Measurements from ENCODE around the gene LEMD3. TPM values are rescaled to one million over a fixed set of nuclear protein-coding genes. Genes with fewer than 3 reads are reported as not detected.

Gene LEMD3
- total RNA-seq, 2 experiments from 2014 or later: 29.0 to 45.5 TPM

DNA sequence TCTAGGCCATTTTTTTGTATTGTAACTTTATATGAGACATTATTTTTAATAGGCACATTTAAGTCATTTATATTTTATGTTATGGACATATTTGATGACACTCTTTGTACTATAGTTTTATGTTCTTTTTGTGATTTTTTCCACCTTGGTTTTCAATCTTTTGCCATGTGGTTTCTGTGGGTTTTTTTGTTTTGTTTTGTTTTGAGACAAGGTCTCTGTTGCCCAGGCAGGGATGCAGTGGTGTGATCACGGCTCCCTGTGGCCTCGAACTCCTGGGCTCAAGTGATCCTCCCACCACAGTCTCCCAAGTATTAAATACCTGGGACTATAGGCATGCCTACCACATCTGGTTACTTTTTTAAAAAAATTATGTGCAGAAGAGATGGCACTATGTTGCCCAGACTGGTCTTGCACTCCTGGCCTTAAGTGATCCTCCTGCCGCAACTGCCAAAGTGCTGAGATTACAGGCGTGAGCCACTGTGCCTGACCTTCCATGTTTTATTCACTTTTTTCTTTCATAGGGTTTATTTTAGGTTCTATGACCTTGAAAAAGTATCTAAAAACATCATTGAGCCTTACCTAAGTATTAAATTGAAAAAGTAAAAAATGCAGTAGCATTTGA lies 125.4 kb downstream of the LEMD3 start:
- POLR2A ChIA-PET: no interaction called here
- H3K4me2 ChIP-seq (ENCODE audit: low read length): no peak overlapping the region
- TF ChIP-seq, protein P1, sequence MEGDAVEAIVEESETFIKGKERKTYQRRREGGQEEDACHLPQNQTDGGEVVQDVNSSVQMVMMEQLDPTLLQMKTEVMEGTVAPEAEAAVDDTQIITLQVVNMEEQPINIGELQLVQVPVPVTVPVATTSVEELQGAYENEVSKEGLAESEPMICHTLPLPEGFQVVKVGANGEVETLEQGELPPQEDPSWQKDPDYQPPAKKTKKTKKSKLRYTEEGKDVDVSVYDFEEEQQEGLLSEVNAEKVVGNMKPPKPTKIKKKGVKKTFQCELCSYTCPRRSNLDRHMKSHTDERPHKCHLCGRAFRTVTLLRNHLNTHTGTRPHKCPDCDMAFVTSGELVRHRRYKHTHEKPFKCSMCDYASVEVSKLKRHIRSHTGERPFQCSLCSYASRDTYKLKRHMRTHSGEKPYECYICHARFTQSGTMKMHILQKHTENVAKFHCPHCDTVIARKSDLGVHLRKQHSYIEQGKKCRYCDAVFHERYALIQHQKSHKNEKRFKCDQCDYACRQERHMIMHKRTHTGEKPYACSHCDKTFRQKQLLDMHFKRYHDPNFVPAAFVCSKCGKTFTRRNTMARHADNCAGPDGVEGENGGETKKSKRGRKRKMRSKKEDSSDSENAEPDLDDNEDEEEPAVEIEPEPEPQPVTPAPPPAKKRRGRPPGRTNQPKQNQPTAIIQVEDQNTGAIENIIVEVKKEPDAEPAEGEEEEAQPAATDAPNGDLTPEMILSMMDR (conservative IDR thresholded peaks at IDR 0.05; ENCODE audit: low read length): no peak
- no peak for TF ChIP-seq EZH2phosphoT487 (IDR thresholded peaks at IDR 0.05; ENCODE audit: borderline replicate concordance, low read depth, low read length)
- intact Hi-C loops (cut with micrococcal nuclease; ENCODE audit: unreplicated experiment): no loop called here
- no peak overlapping the region for H3K27ac ChIP-seq (ENCODE audit: low read depth, low read length, poor library complexity, severe bottlenecking)
- H4K20me1 ChIP-seq (ENCODE audit: insufficient read depth, low read length): no peaks in the 10 kb centered on the region
- CTCF ChIA-PET (ENCODE audit: unreplicated experiment): no interaction called here
- no peaks in the 10 kb centered on the region for H3K4me1 ChIP-seq (ENCODE audit: insufficient read depth, low read length, poor library complexity, severe bottlenecking)
- H3K36me3 ChIP-seq (ENCODE audit: insufficient read depth, low read length): no peaks in the 10 kb centered on the region
- BruUV-seq (replicated peaks): no TSS peak
- no peak overlapping the region for H2AFZ ChIP-seq (ENCODE audit: low read length)
- H3K79me2 ChIP-seq (ENCODE audit: insufficient read depth, low read depth, low read length): no peaks in the 10 kb centered on the region
- H3K9me3 ChIP-seq (ENCODE audit: low read length): no peaks in the 10 kb centered on the region
- DNase-seq (ENCODE audit: low spot score): no peak
- no peak overlapping the region for H3K4me3 ChIP-seq (ENCODE audit: low read depth, low read length, poor library complexity, severe bottlenecking)
- H3K9me2 ChIP-seq (ENCODE audit: insufficient read depth, low read length): no peaks in the 10 kb centered on the region

DNA sequence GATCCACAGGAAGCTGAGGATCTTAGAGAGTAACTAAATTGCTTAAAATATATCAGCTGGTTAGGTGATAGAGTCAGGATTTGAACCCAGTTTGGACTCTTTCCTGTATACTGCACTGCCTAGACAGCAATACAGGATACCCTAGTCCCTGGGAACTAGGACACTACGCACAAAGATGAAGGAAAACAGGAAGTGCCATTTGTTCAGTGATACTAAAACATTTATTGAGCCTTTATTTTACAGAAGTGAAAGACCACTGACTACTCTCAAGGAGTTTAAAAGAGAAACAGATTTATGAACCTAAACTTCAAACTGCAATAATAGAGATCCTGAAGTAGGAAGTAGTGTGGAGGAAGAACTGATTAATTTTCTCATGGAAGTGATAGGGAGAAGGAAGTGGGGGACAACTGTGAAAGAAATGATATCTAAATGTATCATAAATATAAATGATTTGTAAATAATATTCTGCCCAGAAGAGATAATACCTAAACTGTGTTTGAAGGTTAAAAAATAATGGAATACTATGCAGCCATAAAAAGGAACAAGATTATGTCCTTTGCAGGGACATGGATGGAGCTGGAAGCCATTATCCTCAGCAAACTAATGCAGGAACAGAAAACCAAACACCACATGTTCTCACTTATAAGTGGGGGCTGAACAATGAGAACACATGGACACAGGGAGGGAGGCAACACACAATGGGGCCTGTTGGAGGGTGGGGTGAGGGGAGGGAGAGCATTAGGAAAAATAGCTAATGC lies 127.3 kb downstream of the LEMD3 start:
- H3K79me2 ChIP-seq (ENCODE audit: insufficient read depth, low read depth, low read length): no peaks in the 10 kb centered on the region
- H3K36me3 ChIP-seq (ENCODE audit: insufficient read depth, low read length): no peaks in the 10 kb centered on the region
- TF ChIP-seq, protein P1 (conservative IDR thresholded peaks at IDR 0.05; ENCODE audit: low read length): no peak
- TF ChIP-seq EZH2phosphoT487 (IDR thresholded peaks at IDR 0.05; ENCODE audit: borderline replicate concordance, low read depth, low read length): no peak
- no TSS peak for BruUV-seq (replicated peaks)
- no peaks in the 10 kb centered on the region for H3K4me1 ChIP-seq (ENCODE audit: insufficient read depth, low read length, poor library complexity, severe bottlenecking)
- H2AFZ ChIP-seq (ENCODE audit: low read length): no peak overlapping the region
- CTCF ChIA-PET (ENCODE audit: unreplicated experiment): no interaction called here
- H3K9me2 ChIP-seq (ENCODE audit: insufficient read depth, low read length): no peaks in the 10 kb centered on the region
- H3K9me3 ChIP-seq (ENCODE audit: low read length): no peaks in the 10 kb centered on the region
- DNase-seq (ENCODE audit: low spot score): no peak
- no peaks in the 10 kb centered on the region for H4K20me1 ChIP-seq (ENCODE audit: insufficient read depth, low read length)
- H3K4me2 ChIP-seq (ENCODE audit: low read length): no peak overlapping the region
- POLR2A ChIA-PET: no interaction called here
- intact Hi-C loops (cut with micrococcal nuclease; ENCODE audit: unreplicated experiment): no loop called here
- H3K27ac ChIP-seq (ENCODE audit: low read depth, low read length, poor library complexity, severe bottlenecking): no peak overlapping the region
- H3K4me3 ChIP-seq (ENCODE audit: low read depth, low read length, poor library complexity, severe bottlenecking): no peak overlapping the region

Other genes with a start within 250 kb of the LEMD3 start
- not detected in 2 replicates for gene WIF1, start 48.3 kb upstream of the LEMD3 start, total RNA-seq (2014; rRNA removed; shearing (Covaris generic))
- not detected in 2 replicates for gene WIF1, start 48.3 kb upstream of the LEMD3 start, total RNA-seq (2022)
- gene MSRB3, start 109.1 kb downstream of the LEMD3 start, total RNA-seq (2014; rRNA removed; shearing (Covaris generic)): not detected in 2 replicates
- gene MSRB3, start 109.1 kb downstream of the LEMD3 start, total RNA-seq (2022): not detected in 2 replicates